MM.1S (cell line): ENCODE measurements around the gene KRT74.

ENCODE experiments used
- DNase-seq: peaks from one replicate; pipeline ENCODE4 v3.0.0-alpha.2; 2015
- H2AFZ ChIP-seq: fragments of 300-600 bp; sonication (generic); 2 replicates; pipeline ENCODE4 v1.6.0; 2016; ENCODE audit warnings: antibody characterized with exemption, low read length
- H3F3A ChIP-seq: fragments of 300-600 bp; sonication (generic); 2 replicates; pipeline ENCODE4 v1.6.1; 2016; ENCODE audit warnings: mild to moderate bottlenecking, antibody characterized with exemption, low read length, moderate library complexity, mixed read lengths; ENCODE audit not compliant: insufficient read depth
- H3K27ac ChIP-seq: fragments of 300-600 bp; sonication (generic); 2 replicates; pipeline ENCODE4 v1.5.1; 2016; ENCODE audit warnings: mild to moderate bottlenecking, low read length
- H3K27me3 ChIP-seq: fragments of 300-600 bp; sonication (generic); replicated peaks from 2 replicates; pipeline ENCODE4 v1.6.0; 2016; ENCODE audit warnings: low read length; ENCODE audit not compliant: insufficient read depth
- H3K36me3 ChIP-seq: fragments of 300-600 bp; sonication (generic); replicated peaks from 2 replicates; pipeline ENCODE4 v1.6.1; 2016; ENCODE audit warnings: mild to moderate bottlenecking, low read length, mixed read lengths; ENCODE audit not compliant: insufficient read depth
- H3K4me1 ChIP-seq: fragments of 300-600 bp; sonication (generic); 2 replicates; pipeline ENCODE4 v1.6.1; 2016; ENCODE audit warnings: low read length, mixed read lengths
- H3K4me2 ChIP-seq: fragments of 300-600 bp; sonication (generic); 2 replicates; pipeline ENCODE4 v1.6.0; 2016; ENCODE audit warnings: low read depth, low read length
- H3K4me3 ChIP-seq: fragments of 300-600 bp; sonication (generic); 2 replicates; pipeline ENCODE4 v1.5.1; 2016; ENCODE audit warnings: low read length, mixed read lengths
- H3K79me2 ChIP-seq: fragments of 300-600 bp; sonication (generic); 2 replicates; pipeline ENCODE4 v1.6.1; 2016; ENCODE audit warnings: mixed run types, low read length, mixed read lengths
- H3K9ac ChIP-seq: fragments of 300-600 bp; sonication (generic); 2 replicates; pipeline ENCODE4 v1.6.1; 2016; ENCODE audit warnings: low read length, mixed read lengths
- H3K9me2 ChIP-seq: fragments of 300-600 bp; sonication (generic); replicated peaks from 2 replicates; pipeline ENCODE4 v1.6.1; 2016; ENCODE audit warnings: mild to moderate bottlenecking, low read length, mixed read lengths; ENCODE audit not compliant: insufficient read depth
- H3K9me3 ChIP-seq: fragments of 300-600 bp; sonication (generic); replicated peaks from 2 replicates; pipeline ENCODE4 v1.6.1; 2016; ENCODE audit warnings: mild to moderate bottlenecking, low read length, mixed read lengths; ENCODE audit not compliant: insufficient read depth
- H4K20me1 ChIP-seq: fragments of 300-600 bp; sonication (generic); 2 replicates; pipeline ENCODE4 v1.6.1; 2016; ENCODE audit warnings: mild to moderate bottlenecking, low read length, moderate library complexity, mixed read lengths; ENCODE audit not compliant: insufficient read depth
- EZH2 ChIP-seq: fragments of 300-600 bp; sonication (generic); optimal IDR thresholded peaks from 2 replicates; pipeline ENCODE3; 2017; ENCODE audit warnings: low read depth, mild to moderate bottlenecking, antibody characterized with exemption, low read length, mixed read lengths
- EZH2phosphoT487 ChIP-seq: fragments of 300-600 bp; sonication (generic); IDR thresholded peaks from 2 replicates; pipeline ENCODE4 v1.6.1; 2018; ENCODE audit warnings: antibody characterized with exemption, low read length
- TF ChIP-seq, protein P1 (sequence below): fragments of 300-600 bp; sonication (generic); IDR thresholded peaks from 2 replicates; pipeline ENCODE4 v1.5.1; 2016; ENCODE audit warnings: antibody characterized with exemption, low read length, mixed read lengths

Gene KRT74

DNA sequence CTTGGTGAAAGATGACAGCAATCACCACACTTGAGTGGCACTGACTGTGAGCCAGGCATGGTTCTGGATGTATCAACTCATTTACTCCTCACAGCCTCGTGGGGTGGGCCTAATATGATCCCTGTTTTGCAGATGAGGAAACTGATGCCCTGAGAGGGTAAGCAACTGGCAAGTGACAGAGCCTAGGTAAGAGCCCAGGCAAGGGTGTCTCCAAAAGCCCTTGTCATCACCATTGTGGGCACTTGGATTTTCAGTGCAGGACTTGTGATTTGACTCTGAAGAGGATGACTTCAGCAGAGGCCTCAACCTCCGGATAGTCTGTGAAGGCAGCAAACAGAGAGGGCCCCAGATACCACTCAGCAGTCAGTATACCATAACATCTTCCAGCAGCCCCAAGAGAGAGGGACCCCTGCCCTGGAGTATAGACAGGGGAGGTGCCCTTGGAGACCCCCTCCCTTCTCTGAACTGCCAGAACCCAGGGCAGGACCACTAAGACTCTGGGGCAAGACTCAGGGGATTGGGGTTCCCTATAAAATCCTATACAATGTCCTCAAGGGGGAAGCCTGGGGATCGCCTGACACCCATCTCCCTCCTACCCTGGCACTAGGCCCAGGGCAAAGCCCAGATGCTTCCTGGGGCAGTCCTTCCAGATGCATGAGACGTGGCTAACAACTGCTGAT is 46.4 kb downstream of the KRT74 start:
- Histone ChIP-seq H3K9me3 (no peaks in the 10 kb centered on the region), H3K4me2 (no peak overlapping the region), H3K9me2 (no peaks in the 10 kb centered on the region), H3F3A (no peaks in the 10 kb centered on the region), H3K4me3 (no peak overlapping the region), H3K9ac (no peak overlapping the region), H3K36me3 (no peaks in the 10 kb centered on the region), H3K4me1 (no peaks in the 10 kb centered on the region), H3K27me3 (peaks cover 65% of the 10 kb centered on the region), H2AFZ (no peak overlapping the region), H4K20me1 (no peaks in the 10 kb centered on the region), H3K27ac (no peak overlapping the region), H3K79me2 (no peaks in the 10 kb centered on the region)
- TF ChIP-seq EZH2phosphoT487 (no peak), EZH2 (no peak)
- TF ChIP-seq, protein P1, sequence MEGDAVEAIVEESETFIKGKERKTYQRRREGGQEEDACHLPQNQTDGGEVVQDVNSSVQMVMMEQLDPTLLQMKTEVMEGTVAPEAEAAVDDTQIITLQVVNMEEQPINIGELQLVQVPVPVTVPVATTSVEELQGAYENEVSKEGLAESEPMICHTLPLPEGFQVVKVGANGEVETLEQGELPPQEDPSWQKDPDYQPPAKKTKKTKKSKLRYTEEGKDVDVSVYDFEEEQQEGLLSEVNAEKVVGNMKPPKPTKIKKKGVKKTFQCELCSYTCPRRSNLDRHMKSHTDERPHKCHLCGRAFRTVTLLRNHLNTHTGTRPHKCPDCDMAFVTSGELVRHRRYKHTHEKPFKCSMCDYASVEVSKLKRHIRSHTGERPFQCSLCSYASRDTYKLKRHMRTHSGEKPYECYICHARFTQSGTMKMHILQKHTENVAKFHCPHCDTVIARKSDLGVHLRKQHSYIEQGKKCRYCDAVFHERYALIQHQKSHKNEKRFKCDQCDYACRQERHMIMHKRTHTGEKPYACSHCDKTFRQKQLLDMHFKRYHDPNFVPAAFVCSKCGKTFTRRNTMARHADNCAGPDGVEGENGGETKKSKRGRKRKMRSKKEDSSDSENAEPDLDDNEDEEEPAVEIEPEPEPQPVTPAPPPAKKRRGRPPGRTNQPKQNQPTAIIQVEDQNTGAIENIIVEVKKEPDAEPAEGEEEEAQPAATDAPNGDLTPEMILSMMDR = no peak
- DNase-seq = no peak

DNA sequence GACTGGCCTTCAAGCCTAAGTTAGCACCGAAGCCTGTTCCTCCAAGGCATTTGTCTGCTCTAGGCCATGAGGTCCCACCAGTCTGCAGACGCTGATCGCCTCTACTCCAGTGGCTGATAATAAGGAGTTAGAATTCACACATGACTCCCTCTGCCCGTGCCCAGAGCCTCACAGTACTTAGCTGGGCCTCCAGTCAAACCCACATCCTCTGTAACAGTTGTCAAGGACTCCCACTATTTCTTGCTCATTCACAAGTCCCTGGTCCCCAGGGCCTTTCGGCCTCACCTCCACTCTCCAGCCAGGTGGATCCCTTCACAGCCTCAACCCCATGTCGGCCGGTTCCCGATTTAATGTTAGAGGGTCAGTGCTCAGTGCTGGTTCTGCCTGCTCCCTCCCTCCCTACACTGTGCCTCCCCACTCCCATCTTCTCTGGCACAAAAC is 47.1 kb downstream of the KRT74 start:
- Histone ChIP-seq H4K20me1 (no peaks in the 10 kb centered on the region), H3K9me3 (no peaks in the 10 kb centered on the region), H3K36me3 (no peaks in the 10 kb centered on the region), H3K27ac (no peak overlapping the region), H2AFZ (no peak overlapping the region), H3K79me2 (no peaks in the 10 kb centered on the region), H3K4me2 (no peak overlapping the region), H3K27me3 (peaks cover 65% of the 10 kb centered on the region), H3K9me2 (no peaks in the 10 kb centered on the region), H3K9ac (no peak overlapping the region), H3K4me1 (no peaks in the 10 kb centered on the region), H3F3A (no peaks in the 10 kb centered on the region), H3K4me3 (no peak overlapping the region)
- TF ChIP-seq EZH2 (no peak), EZH2phosphoT487 (no peak)
- TF ChIP-seq, protein P1 = no peak
- no peak for DNase-seq

DNA sequence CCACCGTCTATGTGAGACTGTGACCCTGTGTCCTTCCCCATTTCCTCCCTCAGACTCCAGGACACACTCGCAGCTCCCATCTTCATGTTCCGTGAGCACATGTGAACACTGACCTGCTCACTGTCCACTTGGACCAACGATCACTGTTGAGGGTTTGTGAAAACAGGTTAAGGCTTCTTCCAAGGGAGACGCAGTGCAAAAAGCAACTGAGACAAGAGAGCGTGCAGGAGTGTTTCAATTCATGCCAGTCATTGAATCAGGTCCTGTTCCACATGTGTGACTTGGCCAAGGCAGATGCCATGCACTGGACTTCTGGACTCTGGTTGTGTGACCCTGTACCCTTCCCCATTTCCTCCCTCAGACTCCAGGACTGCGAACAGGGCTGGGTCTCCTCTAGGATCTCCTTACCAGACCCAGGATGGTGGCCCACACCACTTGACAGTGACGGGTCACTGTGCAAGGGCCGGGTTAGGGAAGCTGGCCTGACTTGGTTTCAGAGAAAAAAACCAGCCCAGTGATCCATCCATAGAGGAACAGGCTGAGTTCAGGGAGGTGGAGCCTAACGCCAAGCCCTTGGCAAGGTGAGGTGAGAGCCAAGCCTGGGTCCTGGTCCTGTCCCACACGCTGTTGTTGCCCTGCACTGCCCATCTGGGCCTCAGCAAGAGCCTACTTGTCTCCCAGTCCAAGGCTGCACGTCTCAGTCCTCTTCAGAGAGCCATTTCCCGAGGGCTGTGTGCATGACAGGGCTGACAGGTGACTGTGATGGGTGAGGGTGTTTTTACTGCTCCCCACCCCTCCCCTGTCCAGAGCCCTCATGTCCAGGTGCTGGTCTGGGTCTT is 47.8 kb downstream of the KRT74 start:
- no peak overlapping the region for H3K4me3 ChIP-seq
- DNase-seq = no peak
- H3K4me2 ChIP-seq = no peak overlapping the region
- H3K79me2 ChIP-seq = no peaks in the 10 kb centered on the region
- no peaks in the 10 kb centered on the region for H3K4me1 ChIP-seq
- no peaks in the 10 kb centered on the region for H3K36me3 ChIP-seq
- no peaks in the 10 kb centered on the region for H3K9me2 ChIP-seq
- no peaks in the 10 kb centered on the region for H3F3A ChIP-seq
- H4K20me1 ChIP-seq = no peaks in the 10 kb centered on the region
- no peaks in the 10 kb centered on the region for H3K9me3 ChIP-seq
- no peak overlapping the region for H3K9ac ChIP-seq
- TF ChIP-seq EZH2 (no peak), EZH2phosphoT487 (no peak)
- TF ChIP-seq, protein P1 = no peak
- H3K27ac ChIP-seq = no peak overlapping the region
- peaks cover 65% of the 10 kb centered on the region for H3K27me3 ChIP-seq
- H2AFZ ChIP-seq = no peak overlapping the region
